GM12875 (cell line): ENCODE data around the gene NHSL2.

Experiments used
- H3K4me3 ChIP-seq: one replicate; pipeline ENCODE4 v1.5.1; 2011; ENCODE audit warnings: low read depth, low read length, control low read depth
- CTCF ChIP-seq: IDR thresholded peaks from 2 replicates; pipeline ENCODE4 v1.5.1; 2011; ENCODE audit warnings: low read depth, mild to moderate bottlenecking, control low read depth, inconsistent platforms, low read length, moderate library complexity, borderline replicate concordance; ENCODE audit not compliant: insufficient read depth

The NHSL2 gene

GRCh38 chrX:72046447-72046846 is 135.8 kb downstream of the NHSL2 start:
- H3K4me3 ChIP-seq, result no peak overlapping the region
- TF ChIP-seq CTCF, result no peak

- no peak overlapping the region for H3K4me3 ChIP-seq
- peak; percentile 16; the same call in 1 of the 2 replicates for TF ChIP-seq CTCF
Measured at GRCh38 chrX:72048510-72049455, 138.1 kb downstream of the NHSL2 start.

GRCh38 chrX:72050011-72050410 is 139.4 kb downstream of the NHSL2 start:
- no peak overlapping the region for H3K4me3 ChIP-seq
- no peak for TF ChIP-seq CTCF

- no peak overlapping the region for H3K4me3 ChIP-seq
- TF ChIP-seq CTCF, result no peak
Measured at GRCh38 chrX:72051589-72051988, 140.9 kb downstream of the NHSL2 start.

GRCh38 chrX:72052415-72053090 is 141.9 kb downstream of the NHSL2 start:
- no peak overlapping the region for H3K4me3 ChIP-seq
- TF ChIP-seq CTCF, result no peak

- TF ChIP-seq CTCF, result no peak
- no peak overlapping the region for H3K4me3 ChIP-seq
Measured at GRCh38 chrX:72053508-72053907, 142.9 kb downstream of the NHSL2 start.
